ENCODE results near the gene RFTN1. TPM values are rescaled to one million over a fixed set of nuclear protein-coding genes. Genes with fewer than 3 reads are reported as not detected.

Gene RFTN1
- total and polyA plus RNA-seq, 9 of the 15 experiments (the other 6 are each of a cell fraction or from before 2014, with no cell fraction given), result 0.08 to 0.51 (median 0.11) TPM; not detected in 6

GRCh38 chr3:16528106-16528505, 14.6 kb upstream of the RFTN1 start:
- Histone ChIP-seq H4K20me1 (replicated peaks; ENCODE audit: control insufficient read depth, insufficient read depth, low read length) (no peaks in the 10 kb centered on the region), H3K9me1 (ENCODE audit: control insufficient read depth, insufficient read depth, low read length) (no peaks in the 10 kb centered on the region), H3K4me3 (no peak overlapping the region), H3K27me3 (ENCODE audit: control insufficient read depth in 2 of 2, insufficient read depth in 2 of 2, low read length in 2 of 2) (peaks cover 27 to 45% of the 10 kb centered on the region in 2 experiments; a peak in 4 of 5 replicates), H3K4me1 (replicated peaks in 1 of 2; ENCODE audit: control insufficient read depth in 2 of 2, insufficient read depth in 2 of 2, low read length in 2 of 2) (no peaks in the 10 kb centered on the region), H3K9me3 (replicated peaks; ENCODE audit: control insufficient read depth, insufficient read depth, low read depth, low read length) (no peaks in the 10 kb centered on the region), H3K4me2 (ENCODE audit: insufficient read depth, low read length) (no peak overlapping the region), H3K9ac (ENCODE audit: insufficient read depth in 1 of 2, low read depth in 2 of 2, low read length in 2 of 2) (no peak overlapping the region), H3K27ac (ENCODE audit: extremely low read depth, low read depth, low read length) (no peak overlapping the region), H3K36me3 (ENCODE audit: control insufficient read depth, insufficient read depth, low read length) (no peaks in the 10 kb centered on the region), H2AFZ (ENCODE audit: low read depth, low read length) (no peak overlapping the region), H3K79me2 (ENCODE audit: control insufficient read depth, insufficient read depth, low read length) (no peaks in the 10 kb centered on the region)
- no peak for TF ChIP-seq ZNF592 (IDR thresholded peaks at IDR 0.05)
- no peak for TF ChIP-seq ZFP30 (CRISPR knock-in tag; IDR thresholded peaks at IDR 0.05; ENCODE audit: borderline replicate concordance)
- TF ChIP-seq ZNF830 (CRISPR knock-in tag; IDR thresholded peaks at IDR 0.05), result no peak
- TF ChIP-seq SNAPC5 (CRISPR knock-in tag; IDR thresholded peaks at IDR 0.05), result no peak
- no peak for TF ChIP-seq SRF (CRISPR knock-in tag; IDR thresholded peaks at IDR 0.05)
- TF ChIP-seq ESRRB (CRISPR knock-in tag; IDR thresholded peaks at IDR 0.05; ENCODE audit: borderline replicate concordance), result no peak
- no peak for TF ChIP-seq HDGF (IDR thresholded peaks at IDR 0.05)
- TF ChIP-seq NFE2L1 (tag; IDR thresholded peaks at IDR 0.05; ENCODE audit: borderline replicate concordance, low read depth), result no peak
- no peak for TF ChIP-seq CBFA2T3 (IDR thresholded peaks at IDR 0.05)
- TF ChIP-seq ATF4 (CRISPR knock-in tag; IDR thresholded peaks at IDR 0.05), result no peak
- TF ChIP-seq KAT7 (CRISPR knock-in tag; IDR thresholded peaks at IDR 0.05; ENCODE audit: borderline replicate concordance), result no peak
- no peak for TF ChIP-seq ATF3 (IDR thresholded peaks at IDR 0.05)
- no peak for TF ChIP-seq ATF3 (CRISPR knock-in tag; conservative IDR thresholded peaks at IDR 0.05)
- TF ChIP-seq ZNF561 (CRISPR knock-in tag; conservative IDR thresholded peaks at IDR 0.05), result no peak
- TF ChIP-seq FOXA1 (IDR thresholded peaks at IDR 0.05; ENCODE audit: borderline replicate concordance), result no peak
- no peak for TF ChIP-seq NCOR1 (IDR thresholded peaks at IDR 0.05)
- TF ChIP-seq ADNP (tag; IDR thresholded peaks at IDR 0.05), result no peak
- ATAC-seq (no peak; the same call in 2 of the 3 replicates), DNase-seq (ENCODE audit: extremely low read depth in 1 of 4, low spot score in 3 of 4) (no peak), FAIRE-seq (no peak)
- intact Hi-C loops (cut with micrococcal nuclease), result no loop called here
- ChIA-PET POLR2A (no interaction called here), CTCF (ENCODE audit: low intra/inter-chr PET ratio) (no interaction called here)
- in situ Hi-C loops (cut with MboI), result loop anchor here (25.0 kb wide), 2 partner anchors 891 to 1316 kb away; partner anchors contain the start of gene CAPN7
- WGBS (ENCODE audit: insufficient coverage, low coverage, missing lambda C conversion rate), result 2% methylated on average over 5 of the region's 5 CpGs
- BruUV-seq (replicated peaks), result no TSS peak
